SU-DHL-6 (cell line): ENCODE data around the gene ZNF316.
"Not testable (repeated sequence)": the region's sequence is repeated elsewhere in the genome, so short reads cannot be mapped to it uniquely, and the experiment has no call there.

ENCODE experiments used
- H2AFZ ChIP-seq: fragments of 200-600 bp; sonication (generic); 2 replicates; pipeline ENCODE4 v1.6.1; 2014; ENCODE audit warnings: low read depth, mild to moderate bottlenecking, moderate library complexity, mixed read lengths, antibody characterized with exemption, low read length; ENCODE audit not compliant: severe bottlenecking
- H3F3A ChIP-seq: fragments of 200-600 bp; shearing (Covaris generic); 2 replicates; pipeline ENCODE4 v1.6.0; 2016; ENCODE audit warnings: antibody characterized with exemption, mild to moderate bottlenecking; ENCODE audit not compliant: insufficient read depth
- H3K27ac ChIP-seq: fragments of 200-600 bp; sonication (generic); 2 replicates; pipeline ENCODE4 v1.5.1; 2016; ENCODE audit warnings: low read depth, mild to moderate bottlenecking, low read length, moderate library complexity, mixed read lengths
- H3K27me3 ChIP-seq: fragments of 200-600 bp; sonication (generic), shearing (Covaris generic); 2 replicates; pipeline ENCODE4 v1.6.0; 2014; ENCODE audit warnings: mild to moderate bottlenecking, low read length
- H3K36me3 ChIP-seq: fragments of 200-600 bp; sonication (generic); 2 replicates; pipeline ENCODE4 v1.6.1; 2014; ENCODE audit warnings: mild to moderate bottlenecking, low read length, mixed read lengths
- H3K4me2 ChIP-seq: fragments of 300-600, 200-600 bp; shearing (Covaris generic), sonication (generic); 2 replicates; pipeline ENCODE4 v1.6.0; 2014; ENCODE audit warnings: low read length, low read depth, mild to moderate bottlenecking; ENCODE audit not compliant: poor library complexity, severe bottlenecking
- H3K4me3 ChIP-seq: fragments of 200-600 bp; sonication (generic); 2 replicates; pipeline ENCODE4 v1.5.1; 2014; ENCODE audit warnings: antibody characterized with exemption, low read length, mild to moderate bottlenecking, mixed read lengths; ENCODE audit not compliant: insufficient read depth, poor library complexity, severe bottlenecking
- H3K79me2 ChIP-seq: fragments of 200-600 bp; sonication (generic); 2 replicates; pipeline ENCODE4 v1.6.1; 2014; ENCODE audit warnings: mild to moderate bottlenecking, low read length, moderate library complexity; ENCODE audit not compliant: insufficient read depth
- H3K9ac ChIP-seq: fragments of 200-600 bp; sonication (generic); 2 replicates; pipeline ENCODE4 v1.7.0; 2014; ENCODE audit warnings: mild to moderate bottlenecking, low read length
- H3K9me2 ChIP-seq: fragments of 200-600 bp; sonication (generic); replicated peaks from 2 replicates; pipeline ENCODE4 v1.6.1; 2014; ENCODE audit warnings: low read length; ENCODE audit not compliant: insufficient read depth
- H3K9me3 ChIP-seq: fragments of 200-600 bp; sonication (generic); 2 replicates; pipeline ENCODE4 v1.6.1; 2014; ENCODE audit warnings: low read length, mixed read lengths; ENCODE audit not compliant: insufficient read depth
- H4K20me1 ChIP-seq: fragments of 200-600 bp; sonication (generic); 2 replicates; pipeline ENCODE4 v1.6.1; 2014; ENCODE audit warnings: low read depth, mild to moderate bottlenecking, antibody characterized with exemption, low read length, moderate library complexity, mixed read lengths
- CTCF ChIP-seq: fragments of 200-600 bp; sonication (generic); IDR thresholded peaks from one replicate; pipeline ENCODE4 v1.5.1; 2017; ENCODE audit warnings: antibody characterized with exemption, mild to moderate bottlenecking, low read length, moderate library complexity; ENCODE audit not compliant: insufficient read depth, poor library complexity, severe bottlenecking
- EZH2phosphoT487 ChIP-seq: fragments of 200-600 bp; sonication (generic), shearing (Covaris generic); conservative IDR thresholded peaks from 2 replicates; pipeline ENCODE4 v1.6.1; 2018; ENCODE audit warnings: mild to moderate bottlenecking, antibody characterized with exemption, low read length, moderate library complexity, mixed read lengths

ZNF316 gene

GRCh38 chr7:6634021-6634420 is 3.1 kb upstream of the ZNF316 start:
- TF ChIP-seq CTCF (no peak), EZH2phosphoT487 (no peak)
- H2AFZ ChIP-seq = no peak overlapping the region

GRCh38 chr7:6634971-6635370 is 2.1 kb upstream of the ZNF316 start:
- H3K4me3 ChIP-seq, H3K4me2 ChIP-seq, H4K20me1 ChIP-seq: not testable (repeated sequence)

More at GRCh38 chr7:6634021-6634420, 3.1 kb upstream of the ZNF316 start:
- H3K9me3 ChIP-seq = no peaks in the 10 kb centered on the region
- H4K20me1 ChIP-seq = no peaks in the 10 kb centered on the region
- peaks cover 9% of the 10 kb centered on the region; the same call in 1 of the 2 replicates for H3F3A ChIP-seq
- no peak overlapping the region for H3K9ac ChIP-seq
- no peaks in the 10 kb centered on the region for H3K27me3 ChIP-seq
- H3K9me2 ChIP-seq = no peaks in the 10 kb centered on the region
- H3K4me2 ChIP-seq = no peak overlapping the region
- H3K4me3 ChIP-seq = no peak overlapping the region
- peaks cover 13% of the 10 kb centered on the region for H3K79me2 ChIP-seq
- no peak overlapping the region for H3K27ac ChIP-seq
- no peaks in the 10 kb centered on the region for H3K36me3 ChIP-seq

GRCh38 chr7:6637544-6638229 is 569 bp downstream of the ZNF316 start:
- TF ChIP-seq EZH2phosphoT487 (no peak), CTCF (peak; percentile 73)
- no peaks in the 10 kb centered on the region for H3K36me3 ChIP-seq
- H3K4me3 ChIP-seq = peak overlapping the region; percentile 68
- no peaks in the 10 kb centered on the region for H4K20me1 ChIP-seq
- peak overlapping the region; percentile 70 for H3K9ac ChIP-seq
- H3K27me3 ChIP-seq = no peaks in the 10 kb centered on the region
- peak overlapping the region; percentile 53 for H2AFZ ChIP-seq
- H3K79me2 ChIP-seq = peaks cover 28% of the 10 kb centered on the region
- H3K4me2 ChIP-seq = peak overlapping the region; percentile 65
- no peaks in the 10 kb centered on the region for H3K9me2 ChIP-seq
- peak overlapping the region; percentile 48 for H3K27ac ChIP-seq
- no peaks in the 10 kb centered on the region for H3K9me3 ChIP-seq
- H3F3A ChIP-seq = peaks cover 9% of the 10 kb centered on the region; the same call in 1 of the 2 replicates

More at GRCh38 chr7:6634971-6635370, 2.1 kb upstream of the ZNF316 start:
- not testable (repeated sequence) for H3K36me3 ChIP-seq, H3K27me3 ChIP-seq, H3K9ac ChIP-seq, H3F3A ChIP-seq, H3K9me2 ChIP-seq, H2AFZ ChIP-seq, H3K27ac ChIP-seq, H3K9me3 ChIP-seq
- peaks cover 18% of the 10 kb centered on the region for H3K79me2 ChIP-seq

- no peak for TF ChIP-seq CTCF
- TF ChIP-seq EZH2phosphoT487 = no peak
- no peak overlapping the region for H3K4me3 ChIP-seq
- H3K27ac ChIP-seq = no peak overlapping the region
- H3K9me2 ChIP-seq = no peaks in the 10 kb centered on the region
- H3K9ac ChIP-seq = no peak overlapping the region
- H3K27me3 ChIP-seq = no peaks in the 10 kb centered on the region
- peaks cover 9% of the 10 kb centered on the region; the same call in 1 of the 2 replicates for H3F3A ChIP-seq
- H2AFZ ChIP-seq = no peak overlapping the region
- no peaks in the 10 kb centered on the region for H3K9me3 ChIP-seq
- H3K79me2 ChIP-seq = peaks cover 28% of the 10 kb centered on the region
- H4K20me1 ChIP-seq = no peaks in the 10 kb centered on the region
- H3K4me2 ChIP-seq = no peak overlapping the region
- H3K36me3 ChIP-seq = no peaks in the 10 kb centered on the region
Observed at GRCh38 chr7:6639032-6639431, 1.9 kb downstream of the ZNF316 start.
